K562 (cell line): ENCODE data around the gene CCNK. TPM values are rescaled to one million over a fixed set of nuclear protein-coding genes. Genes with fewer than 3 reads are reported as not detected.

Experiments
- ATAC-seq: fragments of 200-7000 bp; cut with Tn5 transposase; 3 replicates; pipeline ENCODE4 v1.9.1; 2020; ENCODE audit warnings: moderate library complexity
- BruUV-seq: library from RNA; stranded (reverse); fragments of 400-500 nt; replicated peaks from 2 replicates; lab custom pipeline; 2021; lab: Mats Ljungman, UMichigan
- CTCF ChIA-PET: fragments of 300-600 bp; formaldehyde crosslinking; extraction: SDS; loops from one replicate; lab custom pipeline; 2021; ENCODE audit warnings: low intra/inter-chr PET ratio; lab: Yijun Ruan, JAX
- POLR2A ChIA-PET: fragments of 300-600, 350-650 bp; sonication (Branson Sonifier 250); formaldehyde crosslinking; extraction: SDS; loops from one replicate; lab custom pipeline; 2021; ENCODE audit warnings: antibody characterized with exemption, inconsistent platforms; lab: Yijun Ruan, JAX
- DNase-seq, 4 experiments: peaks; one replicate each; pipeline versions ENCODE4 v3.0.0 to v3.0.0-alpha.2; 2011 to 2018; ENCODE audit warnings: low spot score in 3 of 4, mixed read lengths in 3 of 4; ENCODE audit errors: extremely low read depth in 1 of 4
- FAIRE-seq: peaks from 2 replicates; lab custom pipeline; 2011; peaks lifted over from hg19 to GRCh38; lab: Jason Lieb, UNC
- H2AFZ ChIP-seq: 2 replicates; pipeline ENCODE4 v1.6.0; 2011; ENCODE audit warnings: low read depth, low read length, control low read depth, inconsistent platforms
- H3K27ac ChIP-seq: fragments of 200-600 bp; 3 replicates; pipeline ENCODE4 v1.8.0; 2011; ENCODE audit warnings: low read depth, mild to moderate bottlenecking, control low read depth, inconsistent platforms, low read length, moderate library complexity, mixed read lengths; ENCODE audit errors: extremely low read depth
- H3K27me3 ChIP-seq, 2 experiments: fragments of 300-600 bp in 1 of 2; 2 replicates in 1 of 2; 3 replicates in 1 of 2; pipeline versions ENCODE4 v1.6.0 to v1.8.0; 2011; ENCODE audit warnings: inconsistent platforms in 2 of 2, low read length in 2 of 2, mild to moderate bottlenecking in 1 of 2, mixed read lengths in 1 of 2, moderate library complexity in 1 of 2; ENCODE audit not compliant: control insufficient read depth in 2 of 2, insufficient read depth in 2 of 2
- H3K36me3 ChIP-seq: fragments of 300-600 bp; 3 replicates; pipeline ENCODE4 v1.8.0; 2011; ENCODE audit warnings: mild to moderate bottlenecking, low read length, inconsistent platforms; ENCODE audit not compliant: control insufficient read depth, insufficient read depth
- H3K4me1 ChIP-seq, 2 experiments: fragments of 200-600 bp in 1 of 2; replicated peaks in 1 of 2; 2 replicates in 1 of 2; 3 replicates in 1 of 2; pipeline versions ENCODE4 v1.5.1 to v1.8.0; 2011; ENCODE audit warnings: inconsistent platforms in 2 of 2, low read length in 2 of 2, mild to moderate bottlenecking in 1 of 2, mixed read lengths in 1 of 2, moderate library complexity in 1 of 2; ENCODE audit not compliant: control insufficient read depth in 2 of 2, insufficient read depth in 2 of 2
- H3K4me2 ChIP-seq: 2 replicates; pipeline ENCODE4 v1.6.1; 2011; ENCODE audit warnings: low read length, control low read depth, inconsistent platforms, mixed read lengths; ENCODE audit not compliant: insufficient read depth
- H3K4me3 ChIP-seq: fragments of 200-600 bp; sonication (generic), shearing (Covaris generic); 2 replicates; pipeline ENCODE4 v1.5.1; 2016; ENCODE audit warnings: control low read depth, inconsistent platforms
- H3K79me2 ChIP-seq: fragments of 200-600 bp; 3 replicates; pipeline ENCODE4 v1.8.0; 2011; ENCODE audit warnings: low read length, inconsistent platforms; ENCODE audit not compliant: control insufficient read depth, insufficient read depth
- H3K9ac ChIP-seq, 2 experiments: 2 replicates each; pipeline versions ENCODE4 v1.6.0 to v1.6.1; 2011; ENCODE audit warnings: low read depth in 2 of 2, low read length in 2 of 2, control low read depth in 1 of 2, inconsistent platforms in 1 of 2, mild to moderate bottlenecking in 1 of 2, mixed read lengths in 1 of 2; ENCODE audit not compliant: insufficient read depth in 1 of 2
- H3K9me1 ChIP-seq: one replicate; pipeline ENCODE4 v1.6.0; 2011; ENCODE audit warnings: inconsistent platforms, mild to moderate bottlenecking, low read length, moderate library complexity; ENCODE audit not compliant: control insufficient read depth, insufficient read depth
- H3K9me3 ChIP-seq: replicated peaks from 2 replicates; pipeline ENCODE4 v1.5.1; 2011; ENCODE audit warnings: low read depth, low read length, inconsistent platforms; ENCODE audit not compliant: control insufficient read depth, insufficient read depth
- H4K20me1 ChIP-seq: replicated peaks from 2 replicates; pipeline ENCODE4 v1.6.1; 2011; ENCODE audit warnings: low read length, inconsistent platforms, mixed read lengths; ENCODE audit not compliant: control insufficient read depth, insufficient read depth
- WGBS: fragments of 100-300 bp; shearing (Covaris generic); methylation state at CpG from one replicate; pipeline ENCODE4 v1.1.6; 2016; ENCODE audit warnings: low coverage, mixed read lengths; ENCODE audit not compliant: insufficient coverage; ENCODE audit errors: missing lambda C conversion rate; 5-methylcytosine and 5-hydroxymethylcytosine counted together
- in situ Hi-C: fragments of 300-500 bp; cut with MboI; formaldehyde crosslinking; loops from 4 replicates; pipeline ENCODE4 v1.15.0; 2018; ENCODE audit warnings: inconsistent platforms, mixed read lengths
- intact Hi-C: fragments of 100-400 bp; cut with micrococcal nuclease; formaldehyde crosslinking; loops from 2 replicates; pipeline ENCODE4 v1.14.2; 2022
- polyA plus RNA-seq, 8 experiments: library from polyadenylated mRNA; depleted of rRNA in 4 of 8; stranded (reverse) in 5 of 8; unstranded in 3 of 8; fragments of >200 nt; fragmentation: Nextera tagmentation in 2 of 8; fragmentation: Illumina TruSeq in 1 of 8; extraction: Ambion mirVana in 2 of 8; extraction: Trizol in 1 of 8; gene quantifications; 2 replicates each; pipeline versions ENCODE4 v1.2.1 to v1.2.3, GENCODE V29; 2011 to 2014; ENCODE audit warnings: inconsistent platforms in 1 of 8, missing spikeins in 1 of 8
- total RNA-seq, 7 experiments: library from RNA; depleted of rRNA in 6 of 7; stranded (reverse); fragments of >200 nt in 6 of 7; fragmentation: Illumina TruSeq in 2 of 7; extraction: Trizol in 2 of 7; gene quantifications; 2 replicates each; pipeline versions ENCODE4 v1.2.1 to v1.2.3, GENCODE V29; 2011 to 2021; ENCODE audit warnings: low replicate concordance in 1 of 7
- TF ChIP-seq, protein P1 (sequence below): fragments of 250-450 bp; sonication (Bioruptor Pico); IDR thresholded peaks from 2 replicates; pipeline ENCODE4 v1.4.0; 2020; ENCODE audit warnings: mild to moderate bottlenecking, moderate library complexity

CCNK gene
- total and polyA plus RNA-seq, 9 of the 15 experiments (the other 6 are each of a cell fraction or from before 2014, with no cell fraction given), result 5.8 to 84.2 (median 16.4) TPM

DNA sequence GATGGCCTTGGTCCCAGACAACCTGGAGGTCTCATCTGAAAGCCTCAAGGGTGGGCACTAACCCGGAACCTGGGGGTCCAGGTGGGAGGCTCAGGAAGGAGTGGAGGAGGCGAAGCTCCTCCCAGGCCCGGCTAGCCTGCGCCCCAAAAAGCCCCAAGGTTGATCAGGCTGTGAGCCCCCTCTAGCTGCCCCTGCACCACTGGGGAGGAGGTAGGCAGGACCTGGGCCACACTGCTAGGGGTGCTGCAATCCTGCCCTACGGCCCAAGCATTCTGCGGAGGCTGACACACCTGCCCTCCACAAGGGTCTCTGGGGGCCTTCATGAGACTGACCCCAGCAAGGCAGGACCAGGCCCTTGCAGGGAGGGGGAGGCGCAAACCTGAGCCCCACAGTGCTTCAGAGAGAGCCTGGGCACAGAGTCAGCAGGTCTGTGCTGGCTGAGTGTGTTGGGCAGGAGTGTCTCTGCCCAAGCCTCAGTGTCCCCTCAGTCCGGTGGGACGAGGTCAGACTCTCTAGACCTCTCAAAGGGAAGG lies 70.9 kb downstream of the CCNK start:
- Histone ChIP-seq H3K27me3 (no peaks in the 10 kb centered on the region), H3K27ac (no peak overlapping the region), H3K79me2 (no peaks in the 10 kb centered on the region; the same call in 2 of the 3 replicates), H3K9me3 (no peaks in the 10 kb centered on the region), H3K9me1 (no peaks in the 10 kb centered on the region), H3K9ac (no peak overlapping the region), H2AFZ (no peak overlapping the region), H3K4me2 (no peak overlapping the region), H3K4me3 (no peak overlapping the region), H4K20me1 (peaks cover 34% of the 10 kb centered on the region), H3K36me3 (no peaks in the 10 kb centered on the region), H3K4me1 (peaks cover 0 to 15% of the 10 kb centered on the region in 2 experiments; a peak in 2 of 5 replicates)
- intact Hi-C loops, result no loop called here
- TF ChIP-seq, protein P1, sequence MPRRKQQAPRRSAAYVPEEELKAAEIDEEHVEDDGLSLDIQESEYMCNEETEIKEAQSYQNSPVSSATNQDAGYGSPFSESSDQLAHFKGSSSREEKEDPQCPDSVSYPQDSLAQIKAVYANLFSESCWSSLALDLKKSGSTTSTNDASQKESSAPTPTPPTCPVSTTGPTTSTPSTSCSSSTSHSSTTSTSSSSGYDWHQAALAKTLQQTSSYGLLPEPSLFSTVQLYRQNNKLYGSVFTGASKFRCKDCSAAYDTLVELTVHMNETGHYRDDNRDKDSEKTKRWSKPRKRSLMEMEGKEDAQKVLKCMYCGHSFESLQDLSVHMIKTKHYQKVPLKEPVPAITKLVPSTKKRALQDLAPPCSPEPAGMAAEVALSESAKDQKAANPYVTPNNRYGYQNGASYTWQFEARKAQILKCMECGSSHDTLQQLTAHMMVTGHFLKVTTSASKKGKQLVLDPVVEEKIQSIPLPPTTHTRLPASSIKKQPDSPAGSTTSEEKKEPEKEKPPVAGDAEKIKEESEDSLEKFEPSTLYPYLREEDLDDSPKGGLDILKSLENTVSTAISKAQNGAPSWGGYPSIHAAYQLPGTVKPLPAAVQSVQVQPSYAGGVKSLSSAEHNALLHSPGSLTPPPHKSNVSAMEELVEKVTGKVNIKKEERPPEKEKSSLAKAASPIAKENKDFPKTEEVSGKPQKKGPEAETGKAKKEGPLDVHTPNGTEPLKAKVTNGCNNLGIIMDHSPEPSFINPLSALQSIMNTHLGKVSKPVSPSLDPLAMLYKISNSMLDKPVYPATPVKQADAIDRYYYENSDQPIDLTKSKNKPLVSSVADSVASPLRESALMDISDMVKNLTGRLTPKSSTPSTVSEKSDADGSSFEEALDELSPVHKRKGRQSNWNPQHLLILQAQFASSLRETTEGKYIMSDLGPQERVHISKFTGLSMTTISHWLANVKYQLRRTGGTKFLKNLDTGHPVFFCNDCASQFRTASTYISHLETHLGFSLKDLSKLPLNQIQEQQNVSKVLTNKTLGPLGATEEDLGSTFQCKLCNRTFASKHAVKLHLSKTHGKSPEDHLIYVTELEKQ (CRISPR knock-in tag), result no peak
- ATAC-seq (no peak), FAIRE-seq (no peak), DNase-seq (no peak)
- CTCF ChIA-PET, result no interaction called here
- POLR2A ChIA-PET, result no interaction called here
- WGBS, result 82% methylated on average over 6 of the region's 9 CpGs
- no TSS peak for BruUV-seq
- in situ Hi-C loops, result no loop called here
